Measurements from ENCODE around the gene MTA3. TPM values are rescaled to one million over a fixed set of nuclear protein-coding genes. Genes with fewer than 3 reads are reported as not detected.

Gene MTA3
- total RNA-seq, 4 donors from 2014 or later, result 40.0 to 73.2 (median 54.3) TPM

- 89 to 96% methylated on average over 4 to 45 of the region's 45 CpGs for WGBS, 2 donors (ENCODE audit: low coverage in 1 of 2)
- Histone ChIP-seq H3K27me3 (no peaks in the 10 kb centered on the region), H3K4me3 (no peak overlapping the region), H3K4me1 (no peaks in the 10 kb centered on the region), H3K36me3 (no peaks in the 10 kb centered on the region), H3K9me3 (no peaks in the 10 kb centered on the region), H3K27ac (no peak overlapping the region)
- TF ChIP-seq CTCF (IDR thresholded peaks at IDR 0.05) (no peak), POLR2AphosphoS5 (IDR thresholded peaks at IDR 0.05) (no peak), POLR2A (IDR thresholded peaks at IDR 0.05) (no peak), EP300 (IDR thresholded peaks at IDR 0.05; ENCODE audit: low read depth) (no peak)
- in situ Hi-C loops (cut with MboI; ENCODE audit: low pct_ligation_motif_present in 1 of 4, low pct_unique_long_range_greater_than_20kb in 1 of 4, low sequenced_read_pairs in 3 of 4), result no loop called here
- no peak for DNase-seq
- intact Hi-C loops (cut with DNase I; ENCODE audit: low total_unique reads), result no loop called here
Measured at GRCh38 chr2:42762823-42763804, 194.7 kb downstream of the MTA3 start.

- no peaks in the 10 kb centered on the region for H3K36me3 ChIP-seq
- no peak within 1 kb of the TSS for H3K27ac ChIP-seq
- TF ChIP-seq CTCF (IDR thresholded peaks at IDR 0.05) (no peak), EP300 (IDR thresholded peaks at IDR 0.05; ENCODE audit: low read depth) (no peak), POLR2AphosphoS5 (IDR thresholded peaks at IDR 0.05) (no peak), POLR2A (IDR thresholded peaks at IDR 0.05) (no peak)
- in situ Hi-C loops (cut with MboI; ENCODE audit: low pct_ligation_motif_present in 1 of 4, low pct_unique_long_range_greater_than_20kb in 1 of 4, low sequenced_read_pairs in 3 of 4) (no loop called here), intact Hi-C loops (cut with DNase I; ENCODE audit: low total_unique reads) (no loop called here)
- H3K4me3 ChIP-seq, result no peak within 1 kb of the TSS
- WGBS, 2 donors (ENCODE audit: low coverage in 1 of 2), result 77% methylated on average over 5 of the region's 5 CpGs; no CpG with 5 or more reads in 1 of the 2 donors
- H3K4me1 ChIP-seq, result no peaks in the 10 kb centered on the region
- DNase-seq, result no peak
- no peaks in the 10 kb centered on the region for H3K27me3 ChIP-seq
- no peaks in the 10 kb centered on the region for H3K9me3 ChIP-seq
Measured at GRCh38 chr2:42764096-42764495, 195.7 kb downstream of the MTA3 start, which contains the start of gene OXER1. Gene OXER1, minus strand, starts transcription at chr2:42764135. Its CDS starts 73 bp downstream, at chr2:42764062.

GRCh38 chr2:42764901-42765300 is 196.5 kb downstream of the MTA3 start:
- no peak overlapping the region for H3K4me3 ChIP-seq
- H3K36me3 ChIP-seq, result no peaks in the 10 kb centered on the region
- no peak for TF ChIP-seq EP300 (IDR thresholded peaks at IDR 0.05; ENCODE audit: low read depth)
- H3K27ac ChIP-seq, result no peak overlapping the region
- no peaks in the 10 kb centered on the region for H3K4me1 ChIP-seq
- WGBS, 2 donors (ENCODE audit: low coverage in 1 of 2), result 90% methylated on average over 2 of the region's 2 CpGs; no CpG with 5 or more reads in 1 of the 2 donors
- intact Hi-C loops (cut with DNase I; ENCODE audit: low total_unique reads), result no loop called here
- DNase-seq, result no peak
- H3K27me3 ChIP-seq, result no peaks in the 10 kb centered on the region
- H3K9me3 ChIP-seq, result no peaks in the 10 kb centered on the region
- in situ Hi-C loops (cut with MboI; ENCODE audit: low pct_ligation_motif_present in 1 of 4, low pct_unique_long_range_greater_than_20kb in 1 of 4, low sequenced_read_pairs in 3 of 4), result no loop called here

- TF ChIP-seq POLR2AphosphoS5 (IDR thresholded peaks at IDR 0.05) (no peak), CTCF (IDR thresholded peaks at IDR 0.05) (no peak), POLR2A (IDR thresholded peaks at IDR 0.05) (no peak), EP300 (IDR thresholded peaks at IDR 0.05; ENCODE audit: low read depth) (no peak)
- 95 to 96% methylated on average over 6 to 9 of the region's 9 CpGs for WGBS, 2 donors (ENCODE audit: low coverage in 1 of 2)
- no peak for DNase-seq
- H3K27me3 ChIP-seq, result no peaks in the 10 kb centered on the region
- intact Hi-C loops (cut with DNase I; ENCODE audit: low total_unique reads) (no loop called here), in situ Hi-C loops (cut with MboI; ENCODE audit: low pct_ligation_motif_present in 1 of 4, low pct_unique_long_range_greater_than_20kb in 1 of 4, low sequenced_read_pairs in 3 of 4) (no loop called here)
- H3K4me3 ChIP-seq, result no peak overlapping the region
- H3K36me3 ChIP-seq, result no peaks in the 10 kb centered on the region
- no peak overlapping the region for H3K27ac ChIP-seq
- H3K9me3 ChIP-seq, result no peaks in the 10 kb centered on the region
- H3K4me1 ChIP-seq, result no peaks in the 10 kb centered on the region
Measured at GRCh38 chr2:42765686-42766085, 197.3 kb downstream of the MTA3 start.

Measured in transverse colon (tissue), 4 donors.